ENCODE results near the gene LILRB2.
A peak's percentile ranks its signal among the peaks of the same experiment; 100 is the strongest.

- peak in 1 of 2 experiments; percentile 26; a peak in 1 of 4 replicates for TF ChIP-seq CTCF (conservative IDR thresholded peaks at IDR 0.05; ENCODE audit: low read depth in 2 of 2)
- no peak for TF ChIP-seq POLR2AphosphoS5 (IDR thresholded peaks at IDR 0.05; ENCODE audit: low read depth)
- TF ChIP-seq REST (IDR thresholded peaks at IDR 0.05; ENCODE audit: unreplicated experiment): no peak
- TF ChIP-seq EZH2 (IDR thresholded peaks at IDR 0.05; ENCODE audit: low read depth, unreplicated experiment): no peak
- no peak for TF ChIP-seq CREB1 (CRISPR knock-in tag; IDR thresholded peaks at IDR 0.05; ENCODE audit: low read depth)
- TF ChIP-seq ETS1 (IDR thresholded peaks at IDR 0.05): no peak
- TF ChIP-seq STAT1 (IDR thresholded peaks at IDR 0.05; ENCODE audit: unreplicated experiment): no peak
- TF ChIP-seq ZNF114 (CRISPR knock-in tag; IDR thresholded peaks at IDR 0.05): no peak
- no peak for TF ChIP-seq EZH2phosphoT487 (IDR thresholded peaks at IDR 0.05; ENCODE audit: unreplicated experiment)
These were observed 30.6 kb upstream of the LILRB2 start for GRCh38 chr19:54311486-54311885.

All from GM23338 (cell line).